Measurements from ENCODE around the gene MMP28.

DNA sequence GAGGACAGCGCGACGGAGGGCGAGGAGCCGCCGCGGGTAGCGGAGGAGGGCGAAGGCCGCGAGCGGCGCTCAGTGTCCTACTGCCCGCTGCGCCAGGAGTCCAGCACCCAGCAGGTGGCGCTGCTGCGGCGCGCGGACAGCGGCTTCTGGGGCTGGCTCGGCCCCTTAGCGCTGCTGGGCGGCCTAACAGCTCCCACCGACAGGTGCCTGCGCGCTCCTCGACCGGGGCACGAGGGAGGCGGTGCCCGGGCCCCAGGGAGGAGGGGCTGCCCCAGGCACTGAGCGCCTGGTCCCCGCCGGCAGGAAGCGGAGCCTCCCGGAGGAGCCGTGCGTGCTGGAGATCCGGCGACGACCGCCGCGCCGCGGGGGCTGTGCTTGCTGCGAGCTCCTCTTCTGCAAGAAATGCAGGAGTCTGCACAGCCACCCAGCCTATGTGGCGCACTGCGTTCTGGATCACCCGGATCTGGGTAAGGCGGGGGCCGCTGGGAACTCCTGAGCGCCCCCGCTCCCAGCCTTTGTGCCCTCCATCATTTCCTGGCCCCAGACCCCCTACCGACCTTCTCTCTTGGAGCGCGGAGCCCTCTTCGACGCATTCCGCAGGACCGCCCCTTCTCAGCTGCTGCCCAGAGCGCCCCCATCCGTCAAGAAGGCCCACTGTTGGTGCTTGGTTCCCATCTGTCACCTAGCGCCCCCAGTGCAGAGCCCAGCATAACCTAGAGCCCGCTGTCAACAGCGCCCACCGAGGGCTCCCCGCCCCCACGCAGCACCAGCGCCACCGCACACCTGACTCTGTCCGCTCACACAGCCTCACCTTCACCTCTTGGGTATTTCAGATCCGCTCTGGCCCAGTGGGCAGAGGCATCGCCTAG is 31.1 kb downstream of the MMP28 start:
- TF ChIP-seq, protein P1, sequence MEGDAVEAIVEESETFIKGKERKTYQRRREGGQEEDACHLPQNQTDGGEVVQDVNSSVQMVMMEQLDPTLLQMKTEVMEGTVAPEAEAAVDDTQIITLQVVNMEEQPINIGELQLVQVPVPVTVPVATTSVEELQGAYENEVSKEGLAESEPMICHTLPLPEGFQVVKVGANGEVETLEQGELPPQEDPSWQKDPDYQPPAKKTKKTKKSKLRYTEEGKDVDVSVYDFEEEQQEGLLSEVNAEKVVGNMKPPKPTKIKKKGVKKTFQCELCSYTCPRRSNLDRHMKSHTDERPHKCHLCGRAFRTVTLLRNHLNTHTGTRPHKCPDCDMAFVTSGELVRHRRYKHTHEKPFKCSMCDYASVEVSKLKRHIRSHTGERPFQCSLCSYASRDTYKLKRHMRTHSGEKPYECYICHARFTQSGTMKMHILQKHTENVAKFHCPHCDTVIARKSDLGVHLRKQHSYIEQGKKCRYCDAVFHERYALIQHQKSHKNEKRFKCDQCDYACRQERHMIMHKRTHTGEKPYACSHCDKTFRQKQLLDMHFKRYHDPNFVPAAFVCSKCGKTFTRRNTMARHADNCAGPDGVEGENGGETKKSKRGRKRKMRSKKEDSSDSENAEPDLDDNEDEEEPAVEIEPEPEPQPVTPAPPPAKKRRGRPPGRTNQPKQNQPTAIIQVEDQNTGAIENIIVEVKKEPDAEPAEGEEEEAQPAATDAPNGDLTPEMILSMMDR (IDR thresholded peaks at IDR 0.05), result peak; percentile 80 to 97 (median 90)
- no peak for TF ChIP-seq POLR2A (IDR thresholded peaks at IDR 0.05)
- peak in 1 of 3 donors; percentile 41 for TF ChIP-seq POLR2AphosphoS5 (IDR thresholded peaks at IDR 0.05)

All from breast epithelium (tissue), 3 donors.